ENCODE measurements around the gene DCDC2B.

The DCDC2B gene

GRCh38 chr1:32195972-32196823 lies 12.7 kb upstream of the DCDC2B start:
- no peak for DNase-seq (ENCODE audit: low spot score)

DNA sequence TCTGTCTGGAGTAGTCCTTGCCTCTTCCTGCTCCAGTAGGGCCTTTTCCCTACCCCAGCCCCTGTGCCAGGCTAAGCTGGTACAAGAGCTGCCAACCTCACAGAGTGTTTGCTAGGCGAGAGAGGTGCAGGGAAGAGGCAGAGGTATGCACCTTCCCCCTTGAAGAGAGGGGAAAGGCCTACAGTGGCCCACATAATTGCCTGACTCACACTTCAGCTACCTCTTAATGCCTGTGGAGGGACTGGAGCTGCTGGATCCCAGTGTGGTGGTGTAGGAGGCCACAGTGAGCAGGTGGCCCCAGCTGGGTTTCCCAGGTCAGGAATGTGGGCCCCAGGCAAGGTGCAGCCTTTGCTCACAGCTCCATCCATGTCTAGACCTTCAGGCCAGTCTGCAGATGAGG lies 11.8 kb upstream of the DCDC2B start:
- no peak for DNase-seq (ENCODE audit: low spot score)

DNA sequence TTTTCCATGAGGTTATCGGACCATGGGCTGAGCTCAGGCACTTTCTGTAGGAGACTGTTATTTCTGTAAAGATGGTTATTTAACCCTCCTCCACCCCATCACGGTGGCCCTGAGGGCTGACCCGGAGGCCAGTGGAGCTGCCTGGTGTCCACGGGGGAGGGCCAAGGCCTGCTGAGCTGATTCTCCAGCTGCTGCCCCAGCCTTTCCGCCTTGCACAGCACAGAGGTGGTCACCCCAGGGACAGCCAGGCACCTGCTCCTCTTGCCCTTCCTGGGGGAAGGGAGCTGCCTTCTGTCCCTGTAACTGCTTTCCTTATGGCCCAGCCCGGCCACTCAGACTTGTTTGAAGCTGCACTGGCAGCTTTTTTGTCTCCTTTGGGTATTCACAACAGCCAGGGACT lies 11.1 kb upstream of the DCDC2B start:
- no peak for DNase-seq (ENCODE audit: low spot score)

DNA sequence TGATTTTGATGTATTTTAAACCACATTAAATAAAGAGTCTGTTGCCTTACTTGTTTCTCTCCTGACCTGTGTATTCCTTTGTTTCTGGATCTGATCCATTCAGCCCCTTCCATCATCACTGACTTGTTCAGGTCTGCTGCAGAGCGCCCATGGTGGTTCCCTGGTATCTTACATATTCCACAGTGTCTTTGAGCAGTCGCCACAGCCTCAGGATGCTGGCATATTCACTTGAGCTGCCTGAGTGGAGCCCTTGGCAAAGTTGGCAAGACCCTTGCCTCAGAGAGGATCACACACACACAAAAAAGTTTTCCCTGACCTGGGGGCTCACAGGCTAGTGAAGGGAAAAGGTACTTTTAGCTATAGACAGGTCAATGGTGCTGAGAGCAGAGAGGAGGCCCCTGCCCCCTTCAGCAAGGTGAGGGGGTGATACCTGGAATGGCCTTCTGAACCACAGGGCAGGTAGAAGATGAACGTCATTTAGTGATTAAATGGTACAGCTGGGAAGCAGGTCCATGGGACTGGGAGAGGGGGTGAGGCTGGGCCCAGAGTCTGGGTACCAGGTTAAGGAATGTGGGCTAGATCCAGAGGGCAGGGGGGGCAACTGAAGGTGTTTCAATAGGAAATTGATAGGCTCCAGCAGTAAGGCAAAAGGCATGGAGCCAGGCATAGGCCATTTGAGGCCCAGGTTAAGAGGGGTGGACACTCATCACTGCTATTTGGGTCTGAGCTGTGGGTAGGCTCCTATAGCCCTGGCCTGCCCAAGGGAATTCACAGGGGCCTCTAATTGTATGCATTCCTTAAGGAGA lies 10.4 kb upstream of the DCDC2B start:
- DNase-seq (ENCODE audit: low spot score): no peak

- DNase-seq (ENCODE audit: low spot score): no peak
These were observed 9.7 kb upstream of the DCDC2B start for GRCh38 chr1:32199043-32199716.

DNA sequence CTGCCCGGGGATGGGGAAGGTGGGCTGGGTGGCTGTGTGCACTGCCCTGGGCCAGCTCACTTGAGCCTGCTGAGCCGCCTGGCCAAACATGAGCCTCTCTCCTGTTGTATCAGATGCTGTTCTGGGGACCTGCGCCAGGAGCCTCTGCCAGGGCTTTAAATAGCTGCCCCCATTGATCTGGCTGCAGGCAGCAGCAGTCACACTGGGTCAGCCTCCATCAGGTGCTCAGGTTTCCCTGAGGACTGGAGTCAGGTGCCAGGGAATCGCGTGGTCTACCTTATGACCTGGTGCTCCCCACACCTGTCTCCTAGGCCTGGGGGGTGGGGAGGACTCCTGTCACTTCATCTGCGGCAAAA lies 9.2 kb upstream of the DCDC2B start:
- DNase-seq (ENCODE audit: low spot score): peak; percentile 41

DNA sequence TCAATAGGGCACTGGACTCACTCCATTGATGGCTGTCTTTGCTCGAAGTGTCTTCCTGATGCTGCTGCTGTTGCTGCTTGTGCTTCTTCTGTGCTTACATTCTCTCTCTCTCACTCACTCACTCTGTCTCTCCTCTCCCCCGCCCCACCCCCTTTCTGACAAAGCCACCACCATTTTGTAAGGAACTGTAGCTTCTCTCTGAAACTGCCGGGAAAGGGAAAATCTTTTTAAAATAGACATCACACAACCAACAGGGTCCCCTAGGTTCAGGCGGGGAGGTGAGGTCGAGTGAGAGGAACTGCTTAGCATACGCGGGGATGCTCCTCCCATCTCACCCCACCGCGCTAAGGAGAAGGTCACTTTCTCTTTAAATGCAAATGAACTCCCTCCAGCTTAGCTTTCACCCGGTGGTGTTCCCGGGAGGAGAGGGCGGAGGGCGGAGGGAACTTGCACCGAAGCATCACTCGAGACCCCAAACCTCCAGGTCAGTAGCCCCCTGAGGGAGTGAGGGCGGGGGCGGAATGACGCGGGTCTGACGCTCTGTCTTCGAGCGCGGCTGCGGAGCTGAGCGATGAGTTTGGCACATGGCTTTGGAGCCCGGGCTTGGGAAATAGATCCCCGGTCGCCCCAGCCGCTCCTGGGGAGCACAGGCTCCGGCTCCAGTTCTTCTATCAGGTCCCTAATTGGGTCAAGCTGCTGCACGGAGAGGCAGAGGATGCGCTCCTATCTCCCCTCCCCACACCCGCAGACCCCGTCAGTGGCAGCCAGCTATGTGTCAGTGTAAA lies 8.5 kb upstream of the DCDC2B start, which contains the start of gene CCDC28B:
Gene CCDC28B (plus strand): TSS at position 370 of the 785 bp plus-strand sequence. CDS start 1,341 bp downstream, outside the sequence.
- DNase-seq (ENCODE audit: low spot score): peak; percentile 66

DNA sequence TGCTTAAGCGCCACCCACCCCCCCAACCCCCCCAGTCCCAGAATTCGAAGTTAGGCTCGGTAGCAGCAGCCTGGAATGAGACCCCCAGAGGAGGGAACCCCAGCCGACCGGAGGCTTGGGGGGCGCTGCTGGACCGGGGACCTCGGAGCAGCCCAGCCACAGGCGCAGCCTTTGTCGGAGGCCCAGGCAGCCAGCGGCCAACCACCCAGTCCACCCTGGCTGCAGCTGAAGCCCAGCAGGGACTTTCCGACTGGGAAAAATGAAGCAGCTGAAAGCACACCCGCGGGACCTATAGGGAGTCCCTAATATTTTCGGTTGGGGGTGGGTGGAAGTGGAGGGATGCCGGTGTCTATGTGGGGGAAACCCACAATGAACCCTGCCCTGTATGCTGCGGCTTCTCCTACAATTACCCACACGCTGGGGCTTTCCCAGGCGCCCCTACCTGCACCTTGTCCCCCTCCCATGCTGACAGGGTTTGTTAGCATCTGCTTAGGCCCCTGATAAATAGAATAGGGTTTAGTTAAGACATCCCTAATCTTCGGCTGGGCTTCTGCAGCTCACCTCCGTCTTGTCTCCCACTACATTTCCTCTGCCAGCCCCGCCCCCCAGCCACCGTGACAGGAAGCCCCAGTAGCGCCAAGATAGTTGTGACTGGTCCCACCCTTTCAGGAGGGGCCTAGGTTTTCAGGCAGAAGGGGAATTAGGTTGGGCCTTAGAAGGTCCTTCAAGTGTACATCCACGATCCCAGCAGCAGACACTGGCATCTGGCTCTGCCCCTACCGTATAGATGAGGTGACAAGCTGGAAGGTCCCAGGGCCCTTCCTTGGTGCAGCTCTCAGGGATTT lies 7.7 kb upstream of the DCDC2B start:
- DNase-seq (ENCODE audit: low spot score): peak; percentile 45

DNA sequence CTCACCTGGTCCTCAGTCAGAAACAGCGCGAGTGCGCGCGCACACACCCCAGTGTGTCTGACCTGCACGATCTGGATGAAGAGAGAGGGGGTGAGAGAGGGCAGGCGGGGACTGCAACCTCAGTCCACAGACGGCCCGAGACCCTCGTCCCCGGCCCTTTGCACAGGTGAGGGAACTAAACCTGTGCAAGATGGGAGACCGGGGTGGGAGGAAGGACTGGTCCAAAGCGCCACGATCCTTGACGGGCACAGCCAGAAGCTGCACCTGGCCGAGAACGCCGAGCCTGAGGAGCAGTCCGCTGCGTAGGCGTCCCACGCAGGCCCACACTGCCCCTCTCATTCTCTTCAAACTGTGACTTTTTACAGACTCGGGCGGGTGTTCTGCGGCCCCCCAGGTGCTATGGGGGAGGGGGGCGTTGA lies 3.9 kb upstream of the DCDC2B start:
- DNase-seq (ENCODE audit: low spot score): no peak

DNA sequence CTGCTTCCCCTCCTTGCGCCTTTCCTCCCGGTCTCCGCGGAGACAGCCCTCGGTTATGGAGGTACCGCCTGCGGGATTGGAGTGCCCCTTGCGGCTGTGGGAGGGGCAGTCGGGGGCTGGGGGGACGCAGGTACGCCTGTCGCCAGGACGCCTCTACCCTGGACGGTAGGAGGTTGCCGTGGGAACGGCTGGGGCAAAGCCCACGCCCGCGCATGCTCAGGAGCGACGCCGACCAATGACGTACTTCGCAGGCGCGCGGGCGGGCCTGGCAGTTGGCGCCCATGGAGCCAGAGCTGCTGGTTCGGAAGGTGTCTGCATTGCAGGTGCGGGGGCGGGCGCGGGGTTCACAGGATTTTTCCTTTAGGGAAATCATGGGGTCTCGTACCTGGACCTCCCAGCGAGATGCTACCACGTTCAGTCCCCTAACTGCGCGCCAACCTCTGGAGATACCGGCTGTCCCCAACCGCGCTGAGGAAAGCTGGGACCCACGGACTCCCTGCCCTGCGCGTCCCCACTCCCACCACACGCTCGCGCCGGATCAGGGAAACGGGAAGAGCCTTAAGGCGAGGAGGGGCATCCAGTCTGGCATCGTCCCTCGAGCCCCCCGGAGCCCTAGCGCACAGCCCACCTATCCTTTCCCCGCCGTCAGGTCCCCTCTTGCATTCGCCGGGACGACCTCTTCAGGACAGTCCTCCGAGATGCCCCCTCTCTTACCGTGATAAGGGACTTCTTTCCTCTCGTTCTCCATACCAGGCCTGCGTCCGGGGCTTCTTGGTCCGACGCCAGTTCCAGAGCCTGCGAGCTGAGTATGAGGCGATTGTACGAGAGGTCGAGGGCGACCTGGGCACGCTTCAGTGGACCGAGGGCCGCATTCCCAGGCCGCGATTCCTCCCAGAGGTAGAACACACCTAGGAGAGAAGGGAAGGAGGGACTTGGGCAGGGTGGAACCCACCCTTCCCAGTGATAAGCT lies 3.2 kb upstream of the DCDC2B start, which contains the start of gene IQCC:
Gene IQCC (plus strand): TSS at position 271 of the 970 bp plus-strand sequence. CDS start 11 bp downstream, at position 282.
- DNase-seq (ENCODE audit: low spot score): peak; percentile 84

DNA sequence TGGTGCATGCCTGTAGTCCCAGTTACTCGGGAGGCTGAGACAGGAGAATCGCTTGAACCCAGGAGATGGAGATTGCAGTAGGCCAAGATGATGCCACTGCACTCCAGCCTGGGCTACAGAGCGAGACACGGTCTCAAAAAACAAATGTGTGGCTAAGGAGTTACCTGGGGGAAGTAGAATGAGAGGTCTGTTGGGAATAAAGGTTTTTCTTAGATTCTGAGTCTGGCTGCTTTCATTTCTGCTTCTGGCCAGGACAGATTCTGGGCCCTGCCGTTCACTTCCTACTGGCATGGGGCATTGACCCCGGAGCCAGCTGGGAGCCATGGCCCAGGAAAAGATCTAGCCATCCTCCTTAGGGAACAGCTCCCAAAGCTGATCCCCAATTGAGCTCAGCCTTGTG lies 420 bp upstream of the DCDC2B start:
- no peak for DNase-seq (ENCODE audit: low spot score)

GRCh38 chr1:32215629-32216480 lies 7.0 kb downstream of the DCDC2B start:
- peak; percentile 54 for DNase-seq (ENCODE audit: low spot score)

GRCh38 chr1:32216566-32216965 lies 7.7 kb downstream of the DCDC2B start:
- DNase-seq (ENCODE audit: low spot score): no peak

- DNase-seq (ENCODE audit: low spot score): no peak
These were observed 10.1 kb downstream of the DCDC2B start for GRCh38 chr1:32219022-32219421.

DNA sequence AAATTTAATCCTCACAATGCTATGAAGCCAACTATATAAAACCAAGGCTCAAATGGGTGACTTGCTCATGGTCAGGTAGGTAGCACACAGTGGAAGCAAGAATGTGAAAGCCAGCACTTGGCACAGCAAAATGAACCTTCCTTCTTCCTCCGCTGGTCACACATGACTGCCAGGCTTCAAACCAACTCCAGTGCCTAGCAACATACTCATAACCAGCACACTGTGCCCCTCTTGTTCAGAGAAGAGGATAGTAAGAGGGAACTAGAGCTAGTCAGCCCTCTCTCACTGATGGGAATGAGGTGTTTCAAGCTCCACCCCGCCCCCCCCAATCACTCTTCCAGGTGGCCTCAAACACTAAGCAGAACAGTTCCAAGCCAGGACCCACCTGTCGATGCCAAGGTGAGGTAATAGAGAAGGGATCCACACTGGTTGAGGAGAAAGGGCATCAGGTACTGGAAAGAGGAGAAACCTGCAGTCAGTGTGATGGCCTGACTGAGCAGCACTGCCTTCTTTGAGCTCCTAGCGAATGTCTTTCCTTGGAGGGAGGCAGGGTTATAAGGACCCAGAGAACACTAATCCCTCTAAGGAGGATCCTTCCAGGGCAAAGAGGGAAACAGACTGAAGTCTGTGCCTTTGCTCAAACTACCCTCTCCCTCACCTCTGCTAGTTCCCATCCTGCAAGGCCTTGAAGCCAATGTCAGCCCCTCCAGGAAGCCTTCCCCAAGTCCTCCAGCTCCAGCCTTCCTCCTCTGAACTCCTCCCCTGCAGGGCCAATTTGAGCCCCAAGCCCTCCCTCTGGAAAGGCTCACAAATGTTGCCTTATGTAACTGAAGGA lies 12.1 kb downstream of the DCDC2B start:
- no peak for DNase-seq (ENCODE audit: low spot score)

DNA sequence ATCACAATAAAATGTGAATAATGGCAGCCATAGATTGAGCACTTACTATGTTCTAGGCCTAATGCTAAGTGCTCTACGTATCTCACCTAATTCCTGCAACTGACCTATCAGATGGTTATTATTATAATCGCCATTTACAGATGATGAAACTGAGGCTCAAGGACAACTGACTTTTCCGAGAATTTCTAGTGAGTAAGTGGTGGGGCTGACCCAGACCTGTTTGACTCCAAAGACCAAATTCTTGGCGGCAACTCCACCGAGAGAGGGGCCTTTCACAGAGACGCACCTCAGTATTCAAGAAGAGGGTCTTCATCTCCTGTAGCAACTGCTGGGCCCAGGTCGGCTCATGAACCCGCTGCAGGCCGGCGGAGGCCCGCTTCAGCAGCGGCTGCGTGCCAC lies 12.7 kb downstream of the DCDC2B start:
- DNase-seq (ENCODE audit: low spot score): no peak

- DNase-seq (ENCODE audit: low spot score): peak; percentile 89
These were observed 13.3 kb downstream of the DCDC2B start, which contains the start of the genes EIF3I and TMEM234 for GRCh38 chr1:32221980-32222755. EIF3I (plus strand) TSS chr1:32222407; CDS start chr1:32222442, 35 bp downstream. TMEM234 (minus strand) TSS chr1:32222353; CDS start chr1:32222322, 31 bp downstream.

Measured in globus pallidus (tissue), 1 donor.